Activated CD8-positive, alpha-beta memory T cell treated with anti-CD3 and anti-CD28 coated beads for 48 hours (primary cell): ENCODE data around the gene PCSK6.

ENCODE experiments used
- DNase-seq, 3 experiments: peaks; one replicate each; pipeline ENCODE4 v3.0.0-alpha.2; 2020; ENCODE audit warnings: low read depth in 2 of 3, low spot score in 2 of 3

The PCSK6 gene

GRCh38 chr15:101483462-101483861 is 6.0 kb downstream of the PCSK6 start:
- DNase-seq, result no peak

- DNase-seq, result no peak
Measured at GRCh38 chr15:101482526-101483371, 6.8 kb downstream of the PCSK6 start.

- DNase-seq, result no peak
Measured at GRCh38 chr15:101481917-101482525, 7.5 kb downstream of the PCSK6 start.

- no peak for DNase-seq
Measured at GRCh38 chr15:101481381-101481705, 8.2 kb downstream of the PCSK6 start.

GRCh38 chr15:101480613-101481380 is 8.7 kb downstream of the PCSK6 start:
- DNase-seq, result no peak

GRCh38 chr15:101479851-101480612 is 9.5 kb downstream of the PCSK6 start:
- DNase-seq, result no peak

- no peak for DNase-seq
Measured at GRCh38 chr15:101479342-101479845, 10.1 kb downstream of the PCSK6 start.

- DNase-seq, result no peak
Measured at GRCh38 chr15:101478701-101479341, 10.7 kb downstream of the PCSK6 start.

GRCh38 chr15:101477851-101478362 is 11.6 kb downstream of the PCSK6 start:
- no peak for DNase-seq

GRCh38 chr15:101476756-101477155 is 12.8 kb downstream of the PCSK6 start:
- DNase-seq, result no peak

- DNase-seq, result no peak
Measured at GRCh38 chr15:101474983-101475382, 14.5 kb downstream of the PCSK6 start.

GRCh38 chr15:101474233-101474632 is 15.3 kb downstream of the PCSK6 start:
- DNase-seq, result no peak

GRCh38 chr15:101472033-101472432 is 17.5 kb downstream of the PCSK6 start:
- DNase-seq, result no peak

GRCh38 chr15:101470548-101471239 is 18.8 kb downstream of the PCSK6 start:
- DNase-seq, result no peak

GRCh38 chr15:101469520-101470288 is 19.8 kb downstream of the PCSK6 start:
- DNase-seq, result no peak

- no peak for DNase-seq
Measured at GRCh38 chr15:101466188-101466587, 23.3 kb downstream of the PCSK6 start.

GRCh38 chr15:101464999-101465669 is 24.4 kb downstream of the PCSK6 start:
- no peak for DNase-seq

GRCh38 chr15:101464256-101464998 is 25.1 kb downstream of the PCSK6 start:
- DNase-seq, result no peak
